Prostate gland (tissue), 2 donors: ENCODE results near the gene PLXDC1.

ENCODE experiments used
- POLR2A ChIP-seq: fragments of 450-650 bp; IDR thresholded peaks from one replicate; pipeline ENCODE4 v1.6.1; 2016; ENCODE audit warnings: antibody characterized with exemption, mild to moderate bottlenecking
- TF ChIP-seq, protein P1 (sequence below), 4 experiments: fragments of 200-600 bp in 2 of 4; fragments of 450-650 bp in 2 of 4; sonication (generic) in 2 of 4; IDR thresholded peaks; 1 replicate in 3 of 4; 2 replicates in 1 of 4; pipeline ENCODE4 v1.5.1; 2016 to 2019; ENCODE audit warnings: antibody characterized with exemption in 4 of 4, mild to moderate bottlenecking in 2 of 4, moderate library complexity in 2 of 4

- TF ChIP-seq, protein P1, sequence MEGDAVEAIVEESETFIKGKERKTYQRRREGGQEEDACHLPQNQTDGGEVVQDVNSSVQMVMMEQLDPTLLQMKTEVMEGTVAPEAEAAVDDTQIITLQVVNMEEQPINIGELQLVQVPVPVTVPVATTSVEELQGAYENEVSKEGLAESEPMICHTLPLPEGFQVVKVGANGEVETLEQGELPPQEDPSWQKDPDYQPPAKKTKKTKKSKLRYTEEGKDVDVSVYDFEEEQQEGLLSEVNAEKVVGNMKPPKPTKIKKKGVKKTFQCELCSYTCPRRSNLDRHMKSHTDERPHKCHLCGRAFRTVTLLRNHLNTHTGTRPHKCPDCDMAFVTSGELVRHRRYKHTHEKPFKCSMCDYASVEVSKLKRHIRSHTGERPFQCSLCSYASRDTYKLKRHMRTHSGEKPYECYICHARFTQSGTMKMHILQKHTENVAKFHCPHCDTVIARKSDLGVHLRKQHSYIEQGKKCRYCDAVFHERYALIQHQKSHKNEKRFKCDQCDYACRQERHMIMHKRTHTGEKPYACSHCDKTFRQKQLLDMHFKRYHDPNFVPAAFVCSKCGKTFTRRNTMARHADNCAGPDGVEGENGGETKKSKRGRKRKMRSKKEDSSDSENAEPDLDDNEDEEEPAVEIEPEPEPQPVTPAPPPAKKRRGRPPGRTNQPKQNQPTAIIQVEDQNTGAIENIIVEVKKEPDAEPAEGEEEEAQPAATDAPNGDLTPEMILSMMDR (IDR thresholded peaks at IDR 0.05), result no peak
- TF ChIP-seq POLR2A, result no peak
These were observed 16.6 kb downstream of the PLXDC1 start for GRCh38 chr17:39134878-39135277.
